ENCODE results near the gene IDH3A.

The IDH3A gene

GRCh38 chr15:78209646-78210348 lies 60.6 kb downstream of the IDH3A start:
- Histone ChIP-seq H3K9ac (ENCODE audit: low read depth, low read length, poor library complexity, severe bottlenecking) (no peak overlapping the region), H3K9me2 (replicated peaks; ENCODE audit: low read depth, low read length) (no peaks in the 10 kb centered on the region), H3K27me3 (ENCODE audit: insufficient read depth, low read length, poor library complexity, severe bottlenecking) (no peaks in the 10 kb centered on the region), H3F3A (ENCODE audit: low read depth) (no peaks in the 10 kb centered on the region), H3K4me1 (ENCODE audit: insufficient read depth, low read length, poor library complexity, severe bottlenecking) (no peaks in the 10 kb centered on the region), H2AFZ (ENCODE audit: low read length) (no peak overlapping the region), H3K79me2 (ENCODE audit: insufficient read depth, low read length) (no peaks in the 10 kb centered on the region), H3K36me3 (ENCODE audit: insufficient read depth, low read length) (no peaks in the 10 kb centered on the region), H3K4me3 (ENCODE audit: low read length, poor library complexity, severe bottlenecking) (no peak overlapping the region), H3K9me3 (ENCODE audit: insufficient read depth, low read depth, low read length) (no peaks in the 10 kb centered on the region), H4K20me1 (ENCODE audit: insufficient read depth, low read length, poor library complexity, severe bottlenecking) (no peaks in the 10 kb centered on the region), H3K4me2 (ENCODE audit: low read depth, low read length, poor library complexity, severe bottlenecking) (no peak overlapping the region)
- no peak for TF ChIP-seq CTCF (conservative IDR thresholded peaks at IDR 0.05; ENCODE audit: low read length)
- TF ChIP-seq EZH2phosphoT487 (IDR thresholded peaks at IDR 0.05; ENCODE audit: borderline replicate concordance) = no peak

GRCh38 chr15:78210349-78210717 lies 61.2 kb downstream of the IDH3A start:
- Histone ChIP-seq H2AFZ (ENCODE audit: low read length) (no peak overlapping the region), H3F3A (ENCODE audit: low read depth) (no peaks in the 10 kb centered on the region), H3K9me3 (ENCODE audit: insufficient read depth, low read depth, low read length) (no peaks in the 10 kb centered on the region), H3K4me3 (ENCODE audit: low read length, poor library complexity, severe bottlenecking) (no peak overlapping the region), H4K20me1 (ENCODE audit: insufficient read depth, low read length, poor library complexity, severe bottlenecking) (no peaks in the 10 kb centered on the region), H3K4me2 (ENCODE audit: low read depth, low read length, poor library complexity, severe bottlenecking) (no peak overlapping the region), H3K27me3 (ENCODE audit: insufficient read depth, low read length, poor library complexity, severe bottlenecking) (no peaks in the 10 kb centered on the region), H3K9ac (ENCODE audit: low read depth, low read length, poor library complexity, severe bottlenecking) (no peak overlapping the region), H3K36me3 (ENCODE audit: insufficient read depth, low read length) (no peaks in the 10 kb centered on the region), H3K9me2 (replicated peaks; ENCODE audit: low read depth, low read length) (no peaks in the 10 kb centered on the region), H3K79me2 (ENCODE audit: insufficient read depth, low read length) (no peaks in the 10 kb centered on the region), H3K4me1 (ENCODE audit: insufficient read depth, low read length, poor library complexity, severe bottlenecking) (no peaks in the 10 kb centered on the region)
- TF ChIP-seq CTCF (conservative IDR thresholded peaks at IDR 0.05; ENCODE audit: low read length) (no peak), EZH2phosphoT487 (IDR thresholded peaks at IDR 0.05; ENCODE audit: borderline replicate concordance) (no peak)

GRCh38 chr15:78211189-78211921 lies 62.2 kb downstream of the IDH3A start:
- Histone ChIP-seq H3K4me3 (ENCODE audit: low read length, poor library complexity, severe bottlenecking) (no peak overlapping the region), H3K9me3 (ENCODE audit: insufficient read depth, low read depth, low read length) (no peaks in the 10 kb centered on the region), H3K36me3 (ENCODE audit: insufficient read depth, low read length) (no peaks in the 10 kb centered on the region), H3F3A (ENCODE audit: low read depth) (no peaks in the 10 kb centered on the region), H2AFZ (ENCODE audit: low read length) (no peak overlapping the region), H3K9ac (ENCODE audit: low read depth, low read length, poor library complexity, severe bottlenecking) (no peak overlapping the region), H3K27me3 (ENCODE audit: insufficient read depth, low read length, poor library complexity, severe bottlenecking) (no peaks in the 10 kb centered on the region), H3K4me2 (ENCODE audit: low read depth, low read length, poor library complexity, severe bottlenecking) (no peak overlapping the region), H3K9me2 (replicated peaks; ENCODE audit: low read depth, low read length) (no peaks in the 10 kb centered on the region), H3K4me1 (ENCODE audit: insufficient read depth, low read length, poor library complexity, severe bottlenecking) (no peaks in the 10 kb centered on the region), H3K79me2 (ENCODE audit: insufficient read depth, low read length) (no peaks in the 10 kb centered on the region), H4K20me1 (ENCODE audit: insufficient read depth, low read length, poor library complexity, severe bottlenecking) (no peaks in the 10 kb centered on the region)
- TF ChIP-seq CTCF (conservative IDR thresholded peaks at IDR 0.05; ENCODE audit: low read length) (no peak), EZH2phosphoT487 (IDR thresholded peaks at IDR 0.05; ENCODE audit: borderline replicate concordance) (no peak)

Measured in Loucy (cell line).